ENCODE measurements around the gene ADAMTS17.

The ADAMTS17 gene

GRCh38 chr15:100048736-100049135 lies 293.0 kb downstream of the ADAMTS17 start:
- TF ChIP-seq CTCF (IDR thresholded peaks at IDR 0.05; ENCODE audit: low read depth, low read length): no peak
- H3K4me3 ChIP-seq (ENCODE audit: low read depth, low read length): no peak overlapping the region

- TF ChIP-seq CTCF (IDR thresholded peaks at IDR 0.05; ENCODE audit: low read depth, low read length): no peak
- H3K4me3 ChIP-seq (ENCODE audit: low read depth, low read length): peak overlapping the region; percentile 29
These were observed 298.1 kb downstream of the ADAMTS17 start for GRCh38 chr15:100043692-100044091.

- no peak for TF ChIP-seq CTCF (IDR thresholded peaks at IDR 0.05; ENCODE audit: low read depth, low read length)
- H3K4me3 ChIP-seq (ENCODE audit: low read depth, low read length): peak overlapping the region; percentile 29
These were observed 298.6 kb downstream of the ADAMTS17 start for GRCh38 chr15:100043068-100043641.

- no peak for TF ChIP-seq CTCF (IDR thresholded peaks at IDR 0.05; ENCODE audit: low read depth, low read length)
- peak overlapping the region; percentile 22 for H3K4me3 ChIP-seq (ENCODE audit: low read depth, low read length)
These were observed 299.2 kb downstream of the ADAMTS17 start for GRCh38 chr15:100042558-100042957.

- no peak for TF ChIP-seq CTCF (IDR thresholded peaks at IDR 0.05; ENCODE audit: low read depth, low read length)
These were observed 300.5 kb downstream of the ADAMTS17 start for GRCh38 chr15:100041127-100041828.

GRCh38 chr15:100039994-100040393 lies 301.8 kb downstream of the ADAMTS17 start:
- TF ChIP-seq CTCF (IDR thresholded peaks at IDR 0.05; ENCODE audit: low read depth, low read length): no peak

More at GRCh38 chr15:100041127-100041828, 300.5 kb downstream of the ADAMTS17 start:
- H3K4me3 ChIP-seq (ENCODE audit: low read depth, low read length): no peak overlapping the region

GRCh38 chr15:100038736-100039135 lies 303.0 kb downstream of the ADAMTS17 start:
- TF ChIP-seq CTCF (IDR thresholded peaks at IDR 0.05; ENCODE audit: low read depth, low read length): no peak
- no peak overlapping the region for H3K4me3 ChIP-seq (ENCODE audit: low read depth, low read length)

More at GRCh38 chr15:100039994-100040393, 301.8 kb downstream of the ADAMTS17 start:
- no peak overlapping the region for H3K4me3 ChIP-seq (ENCODE audit: low read depth, low read length)
